K562 (cell line): ENCODE measurements around the gene RALGPS1. TPM values are rescaled to one million over a fixed set of nuclear protein-coding genes. Genes with fewer than 3 reads are reported as not detected.

Experiments
- ATAC-seq: fragments of 200-7000 bp; cut with Tn5 transposase; 3 replicates; pipeline ENCODE4 v1.9.1; 2020; ENCODE audit warnings: moderate library complexity
- BruUV-seq: library from RNA; stranded (reverse); fragments of 400-500 nt; replicated peaks from 2 replicates; lab custom pipeline; 2021; lab: Mats Ljungman, UMichigan
- CTCF ChIA-PET: fragments of 300-600 bp; formaldehyde crosslinking; extraction: SDS; loops from one replicate; lab custom pipeline; 2021; ENCODE audit warnings: low intra/inter-chr PET ratio; lab: Yijun Ruan, JAX
- POLR2A ChIA-PET: fragments of 300-600, 350-650 bp; sonication (Branson Sonifier 250); formaldehyde crosslinking; extraction: SDS; loops from one replicate; lab custom pipeline; 2021; ENCODE audit warnings: antibody characterized with exemption, inconsistent platforms; lab: Yijun Ruan, JAX
- DNase-seq, 4 experiments: peaks; one replicate each; pipeline versions ENCODE4 v3.0.0 to v3.0.0-alpha.2; 2011 to 2018; ENCODE audit warnings: low spot score in 3 of 4, mixed read lengths in 3 of 4; ENCODE audit errors: extremely low read depth in 1 of 4
- FAIRE-seq: peaks from 2 replicates; lab custom pipeline; 2011; peaks lifted over from hg19 to GRCh38; lab: Jason Lieb, UNC
- H2AFZ ChIP-seq: 2 replicates; pipeline ENCODE4 v1.6.0; 2011; ENCODE audit warnings: low read depth, low read length, control low read depth, inconsistent platforms
- H3K27ac ChIP-seq: fragments of 200-600 bp; 3 replicates; pipeline ENCODE4 v1.8.0; 2011; ENCODE audit warnings: low read depth, mild to moderate bottlenecking, control low read depth, inconsistent platforms, low read length, moderate library complexity, mixed read lengths; ENCODE audit errors: extremely low read depth
- H3K27me3 ChIP-seq, 2 experiments: fragments of 300-600 bp in 1 of 2; 2 replicates in 1 of 2; 3 replicates in 1 of 2; pipeline versions ENCODE4 v1.6.0 to v1.8.0; 2011; ENCODE audit warnings: inconsistent platforms in 2 of 2, low read length in 2 of 2, mild to moderate bottlenecking in 1 of 2, mixed read lengths in 1 of 2, moderate library complexity in 1 of 2; ENCODE audit not compliant: control insufficient read depth in 2 of 2, insufficient read depth in 2 of 2
- H3K36me3 ChIP-seq: fragments of 300-600 bp; 3 replicates; pipeline ENCODE4 v1.8.0; 2011; ENCODE audit warnings: mild to moderate bottlenecking, low read length, inconsistent platforms; ENCODE audit not compliant: control insufficient read depth, insufficient read depth
- H3K4me1 ChIP-seq, 2 experiments: fragments of 200-600 bp in 1 of 2; replicated peaks in 1 of 2; 2 replicates in 1 of 2; 3 replicates in 1 of 2; pipeline versions ENCODE4 v1.5.1 to v1.8.0; 2011; ENCODE audit warnings: inconsistent platforms in 2 of 2, low read length in 2 of 2, mild to moderate bottlenecking in 1 of 2, mixed read lengths in 1 of 2, moderate library complexity in 1 of 2; ENCODE audit not compliant: control insufficient read depth in 2 of 2, insufficient read depth in 2 of 2
- H3K4me2 ChIP-seq: 2 replicates; pipeline ENCODE4 v1.6.1; 2011; ENCODE audit warnings: low read length, control low read depth, inconsistent platforms, mixed read lengths; ENCODE audit not compliant: insufficient read depth
- H3K4me3 ChIP-seq: fragments of 200-600 bp; sonication (generic), shearing (Covaris generic); 2 replicates; pipeline ENCODE4 v1.5.1; 2016; ENCODE audit warnings: control low read depth, inconsistent platforms
- H3K79me2 ChIP-seq: fragments of 200-600 bp; 3 replicates; pipeline ENCODE4 v1.8.0; 2011; ENCODE audit warnings: low read length, inconsistent platforms; ENCODE audit not compliant: control insufficient read depth, insufficient read depth
- H3K9ac ChIP-seq, 2 experiments: 2 replicates each; pipeline versions ENCODE4 v1.6.0 to v1.6.1; 2011; ENCODE audit warnings: low read depth in 2 of 2, low read length in 2 of 2, control low read depth in 1 of 2, inconsistent platforms in 1 of 2, mild to moderate bottlenecking in 1 of 2, mixed read lengths in 1 of 2; ENCODE audit not compliant: insufficient read depth in 1 of 2
- H3K9me1 ChIP-seq: one replicate; pipeline ENCODE4 v1.6.0; 2011; ENCODE audit warnings: inconsistent platforms, mild to moderate bottlenecking, low read length, moderate library complexity; ENCODE audit not compliant: control insufficient read depth, insufficient read depth
- H3K9me3 ChIP-seq: replicated peaks from 2 replicates; pipeline ENCODE4 v1.5.1; 2011; ENCODE audit warnings: low read depth, low read length, inconsistent platforms; ENCODE audit not compliant: control insufficient read depth, insufficient read depth
- H4K20me1 ChIP-seq: replicated peaks from 2 replicates; pipeline ENCODE4 v1.6.1; 2011; ENCODE audit warnings: low read length, inconsistent platforms, mixed read lengths; ENCODE audit not compliant: control insufficient read depth, insufficient read depth
- ASH1L ChIP-seq: fragments of 450-650 bp; IDR thresholded peaks from 2 replicates; pipeline ENCODE4 v1.6.1; 2018; ENCODE audit warnings: borderline replicate concordance, mild to moderate bottlenecking, low read depth; ENCODE audit not compliant: partially characterized antibody
- BCOR ChIP-seq: fragments of 450-650 bp; IDR thresholded peaks from 2 replicates; pipeline ENCODE4 v1.6.1; 2016
- EP400 ChIP-seq: fragments of 450-650 bp; IDR thresholded peaks from 2 replicates; pipeline ENCODE4 v1.6.1; 2017; ENCODE audit warnings: antibody characterized with exemption, mild to moderate bottlenecking, moderate library complexity
- GATA2 ChIP-seq: sonication (generic); formaldehyde crosslinking; IDR thresholded peaks from 2 replicates; pipeline ENCODE4 v1.4.0; 2020; ENCODE audit warnings: mild to moderate bottlenecking, missing genetic modification reagents
- HES1 ChIP-seq: fragments of 450-650 bp; IDR thresholded peaks from 2 replicates; pipeline ENCODE4 v1.6.1; 2016; ENCODE audit warnings: low read depth, mild to moderate bottlenecking, moderate library complexity
- HEY1 ChIP-seq: fragments of 250-450 bp; sonication (Bioruptor Pico); IDR thresholded peaks from 2 replicates; pipeline ENCODE4 v1.5.0; 2020; ENCODE audit warnings: mild to moderate bottlenecking, moderate library complexity, borderline replicate concordance
- KDM1A ChIP-seq, 2 experiments: fragments of 450-650 bp; IDR thresholded peaks; 2 replicates each; pipeline ENCODE4 v1.6.1; 2016; ENCODE audit warnings: mild to moderate bottlenecking in 2 of 2
- PCBP2 ChIP-seq: fragments of 200-400 bp; formaldehyde crosslinking; IDR thresholded peaks from 2 replicates; pipeline ENCODE4 v1.6.1; 2018; ENCODE audit warnings: low read length, low read depth, mild to moderate bottlenecking, moderate library complexity; ENCODE audit not compliant: poor library complexity, severe bottlenecking
- TCF7L2 ChIP-seq: fragments of 150-350 bp; IDR thresholded peaks from 2 replicates; pipeline ENCODE4 v1.6.1; 2016; ENCODE audit warnings: low read depth, mild to moderate bottlenecking, low read length, moderate library complexity
- TRIM25 ChIP-seq: fragments of 450-650 bp; IDR thresholded peaks from 2 replicates; pipeline ENCODE4 v1.7.0; 2016; ENCODE audit warnings: borderline replicate concordance
- XRCC5 ChIP-seq: fragments of 200-400 bp; formaldehyde crosslinking; IDR thresholded peaks from 2 replicates; pipeline ENCODE4 v1.6.1; 2017; ENCODE audit warnings: low read depth, mild to moderate bottlenecking, low read length
- ZNF165 ChIP-seq: fragments of 250-450 bp; sonication (Bioruptor Pico); IDR thresholded peaks from 2 replicates; pipeline ENCODE4 v1.4.0; 2020; ENCODE audit warnings: borderline replicate concordance
- WGBS: fragments of 100-300 bp; shearing (Covaris generic); methylation state at CpG from one replicate; pipeline ENCODE4 v1.1.6; 2016; ENCODE audit warnings: low coverage, mixed read lengths; ENCODE audit not compliant: insufficient coverage; ENCODE audit errors: missing lambda C conversion rate; 5-methylcytosine and 5-hydroxymethylcytosine counted together
- in situ Hi-C: fragments of 300-500 bp; cut with MboI; formaldehyde crosslinking; loops from 4 replicates; pipeline ENCODE4 v1.15.0; 2018; ENCODE audit warnings: inconsistent platforms, mixed read lengths
- intact Hi-C: fragments of 100-400 bp; cut with micrococcal nuclease; formaldehyde crosslinking; loops from 2 replicates; pipeline ENCODE4 v1.14.2; 2022
- polyA plus RNA-seq, 8 experiments: library from polyadenylated mRNA; depleted of rRNA in 4 of 8; stranded (reverse) in 5 of 8; unstranded in 3 of 8; fragments of >200 nt; fragmentation: Nextera tagmentation in 2 of 8; fragmentation: Illumina TruSeq in 1 of 8; extraction: Ambion mirVana in 2 of 8; extraction: Trizol in 1 of 8; gene quantifications; 2 replicates each; pipeline versions ENCODE4 v1.2.1 to v1.2.3, GENCODE V29; 2011 to 2014; ENCODE audit warnings: inconsistent platforms in 1 of 8, missing spikeins in 1 of 8
- total RNA-seq, 7 experiments: library from RNA; depleted of rRNA in 6 of 7; stranded (reverse); fragments of >200 nt in 6 of 7; fragmentation: Illumina TruSeq in 2 of 7; extraction: Trizol in 2 of 7; gene quantifications; 2 replicates each; pipeline versions ENCODE4 v1.2.1 to v1.2.3, GENCODE V29; 2011 to 2021; ENCODE audit warnings: low replicate concordance in 1 of 7
- TF ChIP-seq, protein P1 (sequence below): fragments of 250-450 bp; sonication (Bioruptor Pico); IDR thresholded peaks from 2 replicates; pipeline ENCODE4 v1.4.0; 2020

Gene RALGPS1
- total and polyA plus RNA-seq, 9 of the 15 experiments (the other 6 are each of a cell fraction or from before 2014, with no cell fraction given), result 0.04 to 2.6 (median 1.5) TPM

GRCh38 chr9:126953041-126953809 is 38.6 kb downstream of the RALGPS1 start:
- CTCF ChIA-PET, result no interaction called here
- Histone ChIP-seq H3K9ac (no peak overlapping the region), H2AFZ (peak overlapping the region; percentile 32; the same call in 1 of the 2 replicates), H3K79me2 (no peaks in the 10 kb centered on the region), H3K9me3 (no peaks in the 10 kb centered on the region), H3K4me2 (no peak overlapping the region), H3K27ac (no peak overlapping the region), H3K27me3 (no peaks in the 10 kb centered on the region; a peak in 1 of 5 replicates), H3K4me3 (no peak overlapping the region), H3K36me3 (no peaks in the 10 kb centered on the region), H3K9me1 (no peaks in the 10 kb centered on the region), H3K4me1 (peaks cover 5 to 17% of the 10 kb centered on the region in 2 experiments; a peak in 3 of 5 replicates), H4K20me1 (no peaks in the 10 kb centered on the region)
- in situ Hi-C loops (no loop called here), intact Hi-C loops (no loop called here)
- ATAC-seq, result no peak
- POLR2A ChIA-PET, result interaction anchor here (0.6 to 0.7 kb wide), 3 partner anchors 12 to 498 kb away, joined by 3 read pairs; partner anchors contain the start of genes LRSAM1 and RPL12
- BruUV-seq, result no TSS peak
- FAIRE-seq, result no peak
- 23% methylated on average over 8 of the region's 8 CpGs for WGBS
- DNase-seq, result no peak
- TF ChIP-seq TCF7L2 (no peak), GATA2 (no peak), PCBP2 (no peak), ZNF165 (no peak), EP400 (no peak), XRCC5 (no peak), ASH1L (no peak), HES1 (no peak), HEY1 (CRISPR knock-in tag) (no peak), KDM1A (IDR thresholded peaks at IDR 0.05) (peak; percentile 32 to 58; a peak in 3 of 4 replicates), TRIM25 (no peak), BCOR (peak; percentile 85)
- TF ChIP-seq, protein P1, sequence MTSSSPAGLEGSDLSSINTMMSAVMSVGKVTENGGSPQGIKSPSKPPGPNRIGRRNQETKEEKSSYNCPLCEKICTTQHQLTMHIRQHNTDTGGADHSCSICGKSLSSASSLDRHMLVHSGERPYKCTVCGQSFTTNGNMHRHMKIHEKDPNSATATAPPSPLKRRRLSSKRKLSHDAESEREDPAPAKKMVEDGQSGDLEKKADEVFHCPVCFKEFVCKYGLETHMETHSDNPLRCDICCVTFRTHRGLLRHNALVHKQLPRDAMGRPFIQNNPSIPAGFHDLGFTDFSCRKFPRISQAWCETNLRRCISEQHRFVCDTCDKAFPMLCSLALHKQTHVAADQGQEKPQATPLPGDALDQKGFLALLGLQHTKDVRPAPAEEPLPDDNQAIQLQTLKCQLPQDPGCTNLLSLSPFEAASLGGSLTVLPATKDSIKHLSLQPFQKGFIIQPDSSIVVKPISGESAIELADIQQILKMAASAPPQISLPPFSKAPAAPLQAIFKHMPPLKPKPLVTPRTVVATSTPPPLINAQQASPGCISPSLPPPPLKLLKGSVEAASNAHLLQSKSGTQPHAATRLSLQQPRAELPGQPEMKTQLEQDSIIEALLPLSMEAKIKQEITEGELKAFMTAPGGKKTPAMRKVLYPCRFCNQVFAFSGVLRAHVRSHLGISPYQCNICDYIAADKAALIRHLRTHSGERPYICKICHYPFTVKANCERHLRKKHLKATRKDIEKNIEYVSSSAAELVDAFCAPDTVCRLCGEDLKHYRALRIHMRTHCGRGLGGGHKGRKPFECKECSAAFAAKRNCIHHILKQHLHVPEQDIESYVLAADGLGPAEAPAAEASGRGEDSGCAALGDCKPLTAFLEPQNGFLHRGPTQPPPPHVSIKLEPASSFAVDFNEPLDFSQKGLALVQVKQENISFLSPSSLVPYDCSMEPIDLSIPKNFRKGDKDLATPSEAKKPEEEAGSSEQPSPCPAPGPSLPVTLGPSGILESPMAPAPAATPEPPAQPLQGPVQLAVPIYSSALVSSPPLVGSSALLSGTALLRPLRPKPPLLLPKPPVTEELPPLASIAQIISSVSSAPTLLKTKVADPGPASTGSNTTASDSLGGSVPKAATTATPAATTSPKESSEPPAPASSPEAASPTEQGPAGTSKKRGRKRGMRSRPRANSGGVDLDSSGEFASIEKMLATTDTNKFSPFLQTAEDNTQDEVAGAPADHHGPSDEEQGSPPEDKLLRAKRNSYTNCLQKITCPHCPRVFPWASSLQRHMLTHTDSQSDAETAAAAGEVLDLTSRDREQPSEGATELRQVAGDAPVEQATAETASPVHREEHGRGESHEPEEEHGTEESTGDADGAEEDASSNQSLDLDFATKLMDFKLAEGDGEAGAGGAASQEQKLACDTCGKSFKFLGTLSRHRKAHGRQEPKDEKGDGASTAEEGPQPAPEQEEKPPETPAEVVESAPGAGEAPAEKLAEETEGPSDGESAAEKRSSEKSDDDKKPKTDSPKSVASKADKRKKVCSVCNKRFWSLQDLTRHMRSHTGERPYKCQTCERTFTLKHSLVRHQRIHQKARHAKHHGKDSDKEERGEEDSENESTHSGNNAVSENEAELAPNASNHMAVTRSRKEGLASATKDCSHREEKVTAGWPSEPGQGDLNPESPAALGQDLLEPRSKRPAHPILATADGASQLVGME, result no peak
